GM12873 (cell line): ENCODE data around the gene MEX3C.

Experiments
- TF ChIP-seq, protein P1 (sequence below): IDR thresholded peaks from 2 replicates; pipeline ENCODE4 v1.5.1; 2012; ENCODE audit warnings: low read depth, mild to moderate bottlenecking, moderate library complexity, low read length, control low read depth; ENCODE audit not compliant: insufficient read depth; ENCODE audit errors: missing control alignments

Gene MEX3C

DNA sequence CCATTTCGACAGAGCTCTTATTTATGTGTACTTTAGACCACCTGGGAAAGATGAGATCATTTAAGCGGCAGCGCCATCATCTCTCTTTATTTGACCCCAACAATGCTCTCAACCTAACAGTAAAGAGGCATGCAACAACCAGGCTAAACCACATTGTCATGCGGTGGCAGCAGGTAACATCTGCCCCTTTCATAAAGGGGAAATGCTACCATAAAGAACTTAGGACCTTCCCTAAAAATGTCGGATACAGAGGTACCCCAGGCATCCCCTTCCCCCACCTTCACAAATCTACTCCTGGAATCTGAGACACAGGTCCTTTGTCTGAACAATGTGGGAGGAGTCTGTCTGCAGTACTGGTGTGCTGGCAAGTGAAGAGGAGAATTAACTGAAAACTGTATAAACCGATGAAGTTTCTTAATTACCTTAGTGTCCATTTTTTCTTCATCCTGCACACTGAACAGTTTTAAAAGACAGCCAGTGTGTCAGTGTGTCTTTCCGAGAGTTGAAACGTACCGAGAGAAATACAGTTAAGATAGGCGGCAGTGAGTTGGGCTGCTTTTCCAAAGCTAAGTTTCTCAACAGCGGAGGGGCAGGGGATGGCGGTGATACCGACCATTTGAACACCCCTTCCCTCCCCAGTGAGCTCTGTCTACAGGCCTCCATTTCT lies 1.9 kb downstream of the MEX3C start:
- TF ChIP-seq, protein P1, sequence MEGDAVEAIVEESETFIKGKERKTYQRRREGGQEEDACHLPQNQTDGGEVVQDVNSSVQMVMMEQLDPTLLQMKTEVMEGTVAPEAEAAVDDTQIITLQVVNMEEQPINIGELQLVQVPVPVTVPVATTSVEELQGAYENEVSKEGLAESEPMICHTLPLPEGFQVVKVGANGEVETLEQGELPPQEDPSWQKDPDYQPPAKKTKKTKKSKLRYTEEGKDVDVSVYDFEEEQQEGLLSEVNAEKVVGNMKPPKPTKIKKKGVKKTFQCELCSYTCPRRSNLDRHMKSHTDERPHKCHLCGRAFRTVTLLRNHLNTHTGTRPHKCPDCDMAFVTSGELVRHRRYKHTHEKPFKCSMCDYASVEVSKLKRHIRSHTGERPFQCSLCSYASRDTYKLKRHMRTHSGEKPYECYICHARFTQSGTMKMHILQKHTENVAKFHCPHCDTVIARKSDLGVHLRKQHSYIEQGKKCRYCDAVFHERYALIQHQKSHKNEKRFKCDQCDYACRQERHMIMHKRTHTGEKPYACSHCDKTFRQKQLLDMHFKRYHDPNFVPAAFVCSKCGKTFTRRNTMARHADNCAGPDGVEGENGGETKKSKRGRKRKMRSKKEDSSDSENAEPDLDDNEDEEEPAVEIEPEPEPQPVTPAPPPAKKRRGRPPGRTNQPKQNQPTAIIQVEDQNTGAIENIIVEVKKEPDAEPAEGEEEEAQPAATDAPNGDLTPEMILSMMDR: no peak

DNA sequence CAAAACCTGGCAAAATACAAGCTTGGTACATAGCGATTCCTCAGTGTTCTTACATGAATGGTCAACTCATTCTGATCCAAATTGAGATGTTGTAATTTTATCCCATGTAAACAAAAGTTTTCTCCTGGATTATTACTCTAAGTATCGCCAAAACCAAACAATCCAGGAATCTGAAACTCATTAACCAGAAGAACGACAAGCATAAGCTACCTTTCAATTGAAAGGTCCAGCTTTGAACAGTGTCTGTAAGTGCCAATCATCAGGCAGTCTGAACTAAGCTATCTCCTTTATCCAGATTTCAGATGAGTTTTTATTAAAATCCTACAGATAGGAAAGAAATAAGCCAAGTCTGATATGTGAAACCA lies 2.4 kb downstream of the MEX3C start:
- TF ChIP-seq, protein P1: no peak

DNA sequence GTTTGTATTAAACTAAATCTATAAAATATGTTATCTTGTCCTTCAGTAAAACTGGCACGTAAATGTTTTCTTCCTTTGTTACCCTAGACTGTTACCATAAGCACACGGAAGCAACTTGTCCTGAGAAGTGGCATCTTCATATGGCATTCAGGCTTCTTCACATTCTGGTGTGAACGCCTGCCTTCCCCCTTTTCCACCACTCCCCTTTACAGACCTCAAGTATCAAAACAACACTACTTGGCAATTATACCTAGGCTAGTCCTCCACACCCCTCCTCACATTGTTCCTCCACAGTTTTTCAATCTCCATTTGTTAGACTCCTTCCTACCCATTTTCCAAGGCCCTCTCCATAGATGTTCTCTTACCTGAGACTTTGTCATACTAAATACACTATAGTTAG lies 2.9 kb downstream of the MEX3C start:
- TF ChIP-seq, protein P1: no peak

DNA sequence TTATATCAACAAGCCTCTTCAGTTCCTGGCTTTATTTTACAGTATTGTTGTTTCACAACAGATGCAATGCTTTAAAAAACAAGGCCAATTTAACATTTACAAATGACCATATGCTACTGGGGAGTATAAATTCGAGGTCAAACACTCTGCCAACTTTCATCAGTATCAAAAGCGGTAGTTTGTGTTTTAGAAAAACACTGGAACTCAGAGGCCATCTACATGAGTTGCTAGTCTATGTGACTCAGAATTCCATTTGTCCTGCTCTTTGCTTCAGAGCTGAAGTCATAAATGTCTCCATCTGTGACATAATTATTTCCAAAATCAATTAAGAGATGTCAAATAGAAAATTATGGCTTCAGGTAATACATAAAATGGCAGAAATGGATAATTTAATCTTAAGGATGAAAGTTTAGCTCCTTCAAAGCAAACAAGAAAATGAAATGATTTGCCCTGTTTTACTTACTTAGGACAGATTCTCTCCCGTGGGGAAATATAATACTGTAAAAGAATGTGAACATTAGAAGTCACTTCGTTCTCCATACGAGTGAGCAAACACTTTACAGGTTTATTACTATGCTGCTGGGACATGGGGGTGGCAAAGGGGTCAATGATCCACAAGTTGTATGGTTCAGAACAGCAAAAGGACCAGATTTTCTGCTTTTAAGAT lies 3.7 kb downstream of the MEX3C start:
- TF ChIP-seq, protein P1: no peak

DNA sequence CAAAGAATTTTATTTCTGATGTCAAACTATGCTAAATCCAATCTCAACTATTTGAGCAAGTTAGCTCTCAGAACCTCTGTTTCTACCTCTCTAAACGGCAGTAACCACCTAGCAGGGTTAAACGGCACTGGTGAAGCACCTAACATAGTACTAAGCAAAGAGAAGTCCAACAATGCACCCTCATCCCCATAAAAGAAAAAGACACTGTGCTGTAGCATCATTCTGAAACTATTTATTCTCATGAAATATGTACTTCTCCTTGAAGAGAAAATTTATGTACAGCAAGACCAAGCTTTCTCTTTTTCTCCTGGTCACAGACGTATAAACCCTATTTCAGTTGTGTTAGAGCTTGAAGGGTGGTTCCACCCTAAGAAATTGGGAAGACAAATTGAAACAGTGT lies 4.8 kb downstream of the MEX3C start:
- TF ChIP-seq, protein P1: no peak

DNA sequence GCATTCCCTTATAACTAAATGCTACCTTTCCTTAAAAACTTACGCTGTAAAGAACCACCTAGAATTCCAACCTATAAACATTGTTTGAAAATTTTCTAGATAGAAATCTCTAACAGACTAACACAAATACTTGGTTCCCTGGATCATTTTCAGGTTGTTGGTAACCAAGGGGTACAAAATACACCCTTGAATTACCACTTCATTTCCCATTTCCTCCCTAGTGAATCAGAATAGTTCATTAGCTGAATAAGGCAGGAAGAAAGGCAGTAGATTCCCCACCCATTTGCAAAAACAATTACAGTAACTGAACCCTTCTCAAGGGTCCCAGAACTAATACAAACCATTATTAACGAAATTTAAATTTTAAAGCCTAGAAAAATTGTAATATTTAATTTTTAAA lies 5.5 kb downstream of the MEX3C start:
- TF ChIP-seq, protein P1: no peak

DNA sequence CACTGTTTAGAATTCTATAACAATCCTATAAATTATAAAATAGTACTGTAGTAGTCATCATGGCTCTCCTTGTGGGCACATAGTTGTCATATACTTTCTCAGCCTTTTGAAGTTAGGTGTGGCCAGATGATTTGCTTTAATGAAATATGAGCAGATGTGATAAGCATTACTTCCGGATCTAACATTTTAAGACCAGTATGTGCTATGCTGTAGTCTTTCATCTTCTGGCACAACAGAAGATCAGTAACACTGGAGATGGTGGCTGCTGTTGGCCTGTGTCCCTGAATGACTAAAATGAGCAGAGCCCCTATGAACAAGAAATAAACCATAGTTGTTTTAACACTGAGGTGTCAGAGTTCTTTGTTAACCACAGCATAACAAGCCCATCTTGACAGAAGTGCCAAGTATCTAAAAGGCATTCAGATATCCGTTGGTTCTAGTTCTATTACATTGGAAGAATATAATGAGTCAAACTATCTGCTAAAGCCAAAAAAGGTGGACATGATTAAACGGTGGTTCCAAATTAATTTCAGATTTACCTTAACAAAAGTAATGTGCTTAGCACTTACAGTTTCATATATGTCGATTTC lies 6.3 kb downstream of the MEX3C start:
- TF ChIP-seq, protein P1: no peak
